Measurements from ENCODE around the gene TMEM127. TPM values are rescaled to one million over a fixed set of nuclear protein-coding genes. Genes with fewer than 3 reads are reported as not detected.

TMEM127 gene, protein sequence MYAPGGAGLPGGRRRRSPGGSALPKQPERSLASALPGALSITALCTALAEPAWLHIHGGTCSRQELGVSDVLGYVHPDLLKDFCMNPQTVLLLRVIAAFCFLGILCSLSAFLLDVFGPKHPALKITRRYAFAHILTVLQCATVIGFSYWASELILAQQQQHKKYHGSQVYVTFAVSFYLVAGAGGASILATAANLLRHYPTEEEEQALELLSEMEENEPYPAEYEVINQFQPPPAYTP
- 34.0 to 45.8 TPM (median 43.1 TPM) in 5 replicates for total RNA-seq (2022; extraction: Qiagen RNA extraction)

DNA sequence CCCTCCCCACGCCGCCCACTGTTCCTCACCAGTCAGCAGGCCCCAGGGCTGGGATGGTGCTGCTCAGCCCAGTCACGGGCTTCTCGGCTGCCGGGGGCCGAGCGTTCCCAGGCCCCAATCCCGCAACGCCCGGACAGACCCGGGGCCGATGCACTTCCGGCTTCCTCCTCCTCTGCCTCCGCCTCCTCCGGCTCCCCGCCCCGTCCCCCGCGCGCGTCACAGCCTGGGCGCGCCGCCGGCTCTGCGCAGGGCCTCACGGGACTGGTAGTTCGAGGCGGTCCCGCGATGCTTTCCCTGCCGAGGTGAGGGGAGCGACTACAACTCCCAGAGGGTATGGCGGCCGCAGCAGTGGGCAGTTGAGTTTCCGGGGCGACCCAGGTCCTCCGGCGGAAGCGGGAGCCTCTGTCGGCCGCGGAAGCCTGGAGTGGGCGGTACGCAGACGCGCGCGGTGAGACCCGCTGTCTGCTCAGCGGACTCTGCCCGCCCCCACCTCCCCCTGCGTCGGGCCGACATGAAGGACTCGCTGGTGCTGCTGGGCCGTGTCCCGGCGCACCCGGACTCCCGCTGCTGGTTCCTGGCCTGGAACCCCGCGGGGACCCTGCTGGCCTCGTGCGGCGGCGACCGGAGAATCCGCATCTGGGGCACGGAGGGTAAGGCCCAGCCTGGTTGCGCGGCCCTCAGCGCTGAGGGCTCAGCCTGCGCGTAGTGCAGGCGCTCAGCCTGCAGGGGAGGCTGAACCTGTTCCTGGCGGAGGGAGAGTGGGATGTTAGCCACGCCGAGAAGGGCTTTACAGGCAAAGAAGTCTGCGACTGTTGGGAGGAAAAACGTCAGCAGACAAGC, at the start of gene TMEM127, which contains the start of gene CIAO1:
TSS of gene TMEM127 (minus strand) at position 158 of the 840 bp plus-strand sequence. CDS start 616 bp downstream, outside the sequence.
TSS of gene CIAO1 (plus strand) at position 386 of the 840 bp plus-strand sequence. CDS start at position 512, 126 bp downstream.

DNA sequence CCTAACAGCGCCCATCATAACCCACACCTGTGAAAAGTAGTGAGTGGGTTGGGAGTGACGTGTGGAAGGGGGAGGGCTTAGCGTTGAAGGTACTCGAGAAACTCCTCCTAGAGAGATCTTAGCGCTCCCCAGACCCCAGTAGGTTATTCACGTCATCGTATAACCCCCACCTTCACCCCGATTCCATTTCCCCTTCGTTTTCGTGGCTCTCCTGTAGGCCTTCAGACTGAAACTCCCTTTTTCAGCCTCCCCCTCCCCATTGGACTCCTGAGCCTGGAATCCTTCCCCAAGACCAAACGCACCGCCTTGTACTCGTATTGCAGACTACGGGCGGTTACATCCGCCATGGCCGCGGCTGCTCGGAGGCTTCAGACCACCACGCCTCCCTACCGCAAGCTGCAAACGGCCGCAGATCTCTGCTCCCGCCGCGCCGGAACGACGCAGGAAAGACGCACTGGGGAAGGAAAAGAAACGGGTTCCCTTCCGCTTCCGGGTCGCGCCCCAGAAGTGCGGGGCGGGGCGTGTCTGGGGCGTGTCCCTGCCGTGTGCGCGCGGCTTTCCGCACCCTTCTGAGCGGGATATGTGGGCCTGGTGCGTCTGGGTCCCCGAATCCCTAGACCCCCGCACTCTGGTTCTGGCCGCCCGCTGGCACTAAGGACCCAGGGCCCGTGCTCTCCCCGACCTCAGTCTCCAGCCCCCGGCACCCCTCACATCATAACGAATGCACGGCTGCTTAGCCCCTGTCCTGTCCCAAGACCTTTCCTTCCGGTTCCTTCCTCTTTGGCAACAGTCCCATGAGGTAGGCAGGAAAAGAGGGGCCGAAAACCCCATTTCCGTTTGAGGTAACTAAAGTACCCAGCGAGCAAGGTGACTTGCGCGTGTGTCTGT, 39.5 kb upstream of the TMEM127 start, which contains the start of gene SNRNP200:
TSS of gene SNRNP200 (minus strand) at position 456 of the 888 bp plus-strand sequence. CDS start at position 347, 109 bp downstream.

DNA sequence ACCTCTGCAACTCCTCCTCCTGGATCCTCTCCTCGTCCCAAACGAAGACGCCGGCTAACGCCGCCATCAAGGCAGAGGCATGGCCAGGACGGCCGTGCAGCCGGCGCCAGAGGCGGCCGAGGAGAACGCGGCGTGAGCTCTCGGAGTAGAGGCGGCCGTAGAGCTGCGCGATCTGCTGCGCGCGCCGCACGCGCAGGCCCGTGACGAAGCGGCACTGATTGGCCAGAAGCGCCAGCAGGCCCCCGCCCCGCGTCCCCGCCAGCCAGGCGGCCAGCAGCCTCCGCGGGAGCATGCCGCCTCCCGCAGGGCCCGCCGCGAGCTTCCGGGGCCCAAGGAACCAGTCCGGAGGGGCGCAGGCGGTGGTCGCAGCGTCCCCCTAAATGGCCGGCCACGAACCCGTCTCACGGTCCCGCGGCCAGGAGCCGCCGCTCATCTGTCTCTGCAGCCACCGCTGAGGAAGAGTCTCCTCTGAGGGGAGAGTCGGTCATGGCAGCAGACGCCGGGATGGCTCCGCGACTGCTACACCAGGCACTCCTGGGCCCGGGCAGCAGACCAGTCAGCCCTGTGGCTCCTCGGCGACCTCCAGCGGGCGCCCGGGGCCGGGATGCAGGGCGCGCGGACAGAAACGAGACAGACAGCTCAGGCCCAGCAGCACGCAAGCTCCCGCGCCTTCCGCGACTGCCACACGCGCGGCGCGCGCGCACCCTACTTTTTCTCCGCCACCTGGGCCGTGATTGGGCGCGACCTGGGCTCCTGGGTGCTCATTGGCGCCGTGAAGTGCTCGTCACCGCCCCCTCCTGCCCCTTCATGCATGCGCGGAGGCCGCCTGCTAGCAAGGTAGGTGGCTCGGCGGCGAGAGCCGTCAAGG, 57.4 kb downstream of the TMEM127 start, which contains the start of gene STARD7:
TSS of gene STARD7 (minus strand) at position 685 of the 868 bp plus-strand sequence. CDS start at position 292, 393 bp downstream.

Other genes starting within 250 kb of the TMEM127 start
- not detected in 5 replicates for gene GPAT2, start 231.1 kb downstream of the TMEM127 start, total RNA-seq (2022; extraction: Qiagen RNA extraction)
- gene ADRA2B, start 149.4 kb downstream of the TMEM127 start, total RNA-seq (2022; extraction: Qiagen RNA extraction): 0.05 to 0.13 TPM (median 0.09 TPM) in 5 replicates
- gene ASTL, start 127.5 kb downstream of the TMEM127 start, total RNA-seq (2022; extraction: Qiagen RNA extraction): not detected in 5 replicates
- 0.41 to 0.67 TPM (median 0.44 TPM) in 5 replicates for gene DUSP2, start 120.6 kb downstream of the TMEM127 start, total RNA-seq (2022; extraction: Qiagen RNA extraction)
- gene STARD7, start 57.2 kb downstream of the TMEM127 start, total RNA-seq (2022; extraction: Qiagen RNA extraction): 88.4 to 92.9 TPM (median 88.9 TPM) in 5 replicates
- gene CIAO1, start 228 bp upstream of the TMEM127 start, total RNA-seq (2022; extraction: Qiagen RNA extraction): 60.1 to 85.2 TPM (median 81.9 TPM) in 5 replicates
- 110 to 124 TPM (median 117 TPM) in 5 replicates for gene SNRNP200, start 39.5 kb upstream of the TMEM127 start, total RNA-seq (2022; extraction: Qiagen RNA extraction)
- gene ITPRIPL1, start 59.3 kb upstream of the TMEM127 start, total RNA-seq (2022; extraction: Qiagen RNA extraction): not detected in 5 replicates
- gene NCAPH, start 69.8 kb upstream of the TMEM127 start, total RNA-seq (2022; extraction: Qiagen RNA extraction): 40.4 to 45.1 TPM (median 43.5 TPM) in 5 replicates
- gene NEURL3, start 239.4 kb upstream of the TMEM127 start, total RNA-seq (2022; extraction: Qiagen RNA extraction): 0.67 to 1.0 TPM (median 0.84 TPM) in 5 replicates